GM23338 (cell line): ENCODE results near the gene APPL2. TPM values are rescaled to one million over a fixed set of nuclear protein-coding genes. Genes with fewer than 3 reads are reported as not detected.

ENCODE experiments used
- ATAC-seq: fragments of 200-7000 bp; cut with Tn5 transposase; 3 replicates; pipeline ENCODE4 v1.9.1; 2020
- DNase-seq: peaks from one replicate; pipeline ENCODE4 v3.0.0-alpha.2; 2015; ENCODE audit warnings: low spot score
- H2AFZ ChIP-seq: fragments of 200-600 bp; sonication (generic); 2 replicates; pipeline ENCODE4 v1.8.0; 2016; ENCODE audit warnings: antibody characterized with exemption, mild to moderate bottlenecking, moderate library complexity
- H3F3A ChIP-seq: fragments of 200-600 bp; sonication (generic); replicated peaks from 2 replicates; pipeline ENCODE4 v1.8.0; 2017; ENCODE audit warnings: antibody characterized with exemption, mixed run types, low read depth
- H3K27ac ChIP-seq: fragments of 200-600 bp; sonication (generic); 2 replicates; pipeline ENCODE4 v1.6.1; 2016; ENCODE audit warnings: low read depth
- H3K27me3 ChIP-seq: fragments of 200-600 bp; sonication (generic); 2 replicates; pipeline ENCODE4 v1.8.0; 2016; ENCODE audit warnings: mild to moderate bottlenecking, mixed run types, moderate library complexity; ENCODE audit not compliant: insufficient read depth
- H3K36me3 ChIP-seq: fragments of 200-600 bp; sonication (generic); 2 replicates; pipeline ENCODE4 v1.8.0; 2016; ENCODE audit warnings: mild to moderate bottlenecking; ENCODE audit not compliant: insufficient read depth
- H3K4me1 ChIP-seq: fragments of 200-600 bp; sonication (generic); 2 replicates; pipeline ENCODE4 v1.8.0; 2016; ENCODE audit warnings: mild to moderate bottlenecking, moderate library complexity; ENCODE audit not compliant: insufficient read depth
- H3K4me2 ChIP-seq: fragments of 200-600 bp; sonication (generic); 2 replicates; pipeline ENCODE4 v1.7.1; 2017; ENCODE audit warnings: mixed run types
- H3K4me3 ChIP-seq: fragments of 200-600 bp; sonication (generic); 2 replicates; pipeline ENCODE4 v1.6.1; 2016; ENCODE audit warnings: mixed run types
- H3K79me2 ChIP-seq: fragments of 200-600 bp; sonication (generic); replicated peaks from 2 replicates; pipeline ENCODE4 v1.8.0; 2017; ENCODE audit warnings: mild to moderate bottlenecking; ENCODE audit not compliant: insufficient read depth
- H3K9me2 ChIP-seq: fragments of 200-600 bp; sonication (generic); 2 replicates; pipeline ENCODE4 v1.8.0; 2017; ENCODE audit not compliant: insufficient read depth
- H4K20me1 ChIP-seq: fragments of 200-600 bp; sonication (generic); replicated peaks from 2 replicates; pipeline ENCODE4 v1.8.0; 2017; ENCODE audit warnings: mild to moderate bottlenecking; ENCODE audit not compliant: insufficient read depth
- H3K27ac Mint-ChIP-seq: 2 replicates; pipeline ENCODE4 v1.8.0; 2020; ENCODE audit warnings: inconsistent platforms, mild to moderate bottlenecking, moderate library complexity, mixed read lengths
- H3K27me3 Mint-ChIP-seq: 3 replicates; pipeline ENCODE4 v1.8.0; 2022; ENCODE audit warnings: low read depth, mild to moderate bottlenecking, moderate library complexity, mixed read lengths, inconsistent platforms; ENCODE audit not compliant: insufficient read depth, poor library complexity
- H3K36me3 Mint-ChIP-seq: 3 replicates; pipeline ENCODE4 v1.8.0; 2021; ENCODE audit warnings: low read depth, mild to moderate bottlenecking, inconsistent platforms, moderate library complexity, mixed read lengths
- H3K4me1 Mint-ChIP-seq: 3 replicates; pipeline ENCODE4 v1.8.0; 2020; ENCODE audit warnings: mild to moderate bottlenecking, inconsistent platforms, mixed read lengths
- H3K4me3 Mint-ChIP-seq: 3 replicates; pipeline ENCODE4 v1.8.0; 2021; ENCODE audit warnings: moderate library complexity, mild to moderate bottlenecking, inconsistent platforms, mixed read lengths
- H3K9me3 Mint-ChIP-seq: 3 replicates; pipeline ENCODE4 v1.8.0; 2020; ENCODE audit warnings: moderate library complexity, mild to moderate bottlenecking, inconsistent platforms, mixed read lengths
- CREB1 ChIP-seq: fragments of 250-450 bp; sonication (Bioruptor Pico); IDR thresholded peaks from 2 replicates; pipeline ENCODE4 v1.5.0; 2020; ENCODE audit warnings: low read depth, mild to moderate bottlenecking, moderate library complexity
- EZH2phosphoT487 ChIP-seq: fragments of 200-600 bp; sonication (generic); IDR thresholded peaks from one replicate; pipeline ENCODE4 v1.8.1; 2018; ENCODE audit warnings: antibody characterized with exemption; ENCODE audit not compliant: unreplicated experiment
- NANOG ChIP-seq: IDR thresholded peaks from 2 replicates; pipeline ENCODE4 v1.6.1; 2016; ENCODE audit warnings: antibody characterized with exemption, borderline replicate concordance
- ZNF114 ChIP-seq: fragments of 250-450 bp; sonication (Bioruptor Pico); IDR thresholded peaks from 2 replicates; pipeline ENCODE4 v1.5.0; 2020; ENCODE audit warnings: mild to moderate bottlenecking, moderate library complexity
- ZNF331 ChIP-seq: fragments of 250-450 bp; sonication (Bioruptor Pico); IDR thresholded peaks from 2 replicates; pipeline ENCODE4 v1.5.0; 2020; ENCODE audit warnings: low read depth, mild to moderate bottlenecking, moderate library complexity
- polyA plus RNA-seq: library from polyadenylated mRNA; unstranded; fragments of >200 nt; fragmentation: Nextera tagmentation; extraction: Ambion mirVana; gene quantifications from 2 replicates; pipeline ENCODE4 v1.2.1, GENCODE V29; 2016
- total RNA-seq: library from RNA; depleted of rRNA; stranded (reverse); fragments of >200 nt; shearing (Covaris generic); gene quantifications from 2 replicates; pipeline ENCODE4 v1.2.3, GENCODE V29; 2014
- TF ChIP-seq, protein P1 (sequence below), 2 experiments: fragments of 200-600 bp in 1 of 2; sonication (generic) in 1 of 2; conservative IDR thresholded peaks; 2 replicates each; pipeline versions ENCODE4 v1.5.1 to v1.6.1; 2016 to 2017; ENCODE audit warnings: antibody characterized with exemption in 2 of 2, low read depth in 2 of 2, mild to moderate bottlenecking in 2 of 2, moderate library complexity in 1 of 2
- TF ChIP-seq, protein P2 (sequence below): IDR thresholded peaks from 2 replicates; pipeline ENCODE4 v1.6.1; 2016; ENCODE audit warnings: antibody characterized with exemption
- TF ChIP-seq, protein P3 (sequence below): IDR thresholded peaks from one replicate; pipeline ENCODE4 v1.6.1; 2018; ENCODE audit warnings: antibody characterized with exemption; ENCODE audit not compliant: unreplicated experiment

Gene APPL2
- total and polyA plus RNA-seq, 2 experiments from 2014 or later = 9.3 to 17.4 TPM

DNA sequence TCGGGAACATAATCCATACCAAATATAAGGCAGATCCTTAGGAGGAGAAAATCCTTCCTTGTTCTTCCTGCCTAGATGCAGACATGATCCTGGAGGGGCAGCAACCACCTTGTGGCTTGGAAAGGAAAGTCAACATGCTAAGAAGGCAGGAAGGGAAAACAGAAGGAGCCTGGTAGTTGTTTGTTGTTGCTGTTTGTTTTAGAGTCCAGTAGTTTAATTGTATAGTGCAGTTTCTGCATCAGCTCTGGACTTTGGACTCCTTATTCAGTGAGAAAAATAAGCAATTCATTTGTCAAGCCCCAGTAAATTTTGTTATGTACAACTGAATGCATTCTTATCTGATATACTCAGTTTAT lies 45.7 kb upstream of the APPL2 start:
- TF ChIP-seq EZH2phosphoT487 = no peak
- TF ChIP-seq, protein P1, sequence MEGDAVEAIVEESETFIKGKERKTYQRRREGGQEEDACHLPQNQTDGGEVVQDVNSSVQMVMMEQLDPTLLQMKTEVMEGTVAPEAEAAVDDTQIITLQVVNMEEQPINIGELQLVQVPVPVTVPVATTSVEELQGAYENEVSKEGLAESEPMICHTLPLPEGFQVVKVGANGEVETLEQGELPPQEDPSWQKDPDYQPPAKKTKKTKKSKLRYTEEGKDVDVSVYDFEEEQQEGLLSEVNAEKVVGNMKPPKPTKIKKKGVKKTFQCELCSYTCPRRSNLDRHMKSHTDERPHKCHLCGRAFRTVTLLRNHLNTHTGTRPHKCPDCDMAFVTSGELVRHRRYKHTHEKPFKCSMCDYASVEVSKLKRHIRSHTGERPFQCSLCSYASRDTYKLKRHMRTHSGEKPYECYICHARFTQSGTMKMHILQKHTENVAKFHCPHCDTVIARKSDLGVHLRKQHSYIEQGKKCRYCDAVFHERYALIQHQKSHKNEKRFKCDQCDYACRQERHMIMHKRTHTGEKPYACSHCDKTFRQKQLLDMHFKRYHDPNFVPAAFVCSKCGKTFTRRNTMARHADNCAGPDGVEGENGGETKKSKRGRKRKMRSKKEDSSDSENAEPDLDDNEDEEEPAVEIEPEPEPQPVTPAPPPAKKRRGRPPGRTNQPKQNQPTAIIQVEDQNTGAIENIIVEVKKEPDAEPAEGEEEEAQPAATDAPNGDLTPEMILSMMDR (conservative IDR thresholded peaks at IDR 0.05; ENCODE audit: low read depth in 2 of 2) = 0 out of 4 replicates have a peak, but pooled peaks of 1 of the 2 experiments have one; percentile 7
- TF ChIP-seq, protein P2, sequence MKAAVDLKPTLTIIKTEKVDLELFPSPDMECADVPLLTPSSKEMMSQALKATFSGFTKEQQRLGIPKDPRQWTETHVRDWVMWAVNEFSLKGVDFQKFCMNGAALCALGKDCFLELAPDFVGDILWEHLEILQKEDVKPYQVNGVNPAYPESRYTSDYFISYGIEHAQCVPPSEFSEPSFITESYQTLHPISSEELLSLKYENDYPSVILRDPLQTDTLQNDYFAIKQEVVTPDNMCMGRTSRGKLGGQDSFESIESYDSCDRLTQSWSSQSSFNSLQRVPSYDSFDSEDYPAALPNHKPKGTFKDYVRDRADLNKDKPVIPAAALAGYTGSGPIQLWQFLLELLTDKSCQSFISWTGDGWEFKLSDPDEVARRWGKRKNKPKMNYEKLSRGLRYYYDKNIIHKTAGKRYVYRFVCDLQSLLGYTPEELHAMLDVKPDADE = no peak
- TF ChIP-seq CREB1 (CRISPR knock-in tag) = no peak
- no peak for TF ChIP-seq ZNF114
- TF ChIP-seq ZNF331 (CRISPR knock-in tag) = no peak
- TF ChIP-seq, protein P3, sequence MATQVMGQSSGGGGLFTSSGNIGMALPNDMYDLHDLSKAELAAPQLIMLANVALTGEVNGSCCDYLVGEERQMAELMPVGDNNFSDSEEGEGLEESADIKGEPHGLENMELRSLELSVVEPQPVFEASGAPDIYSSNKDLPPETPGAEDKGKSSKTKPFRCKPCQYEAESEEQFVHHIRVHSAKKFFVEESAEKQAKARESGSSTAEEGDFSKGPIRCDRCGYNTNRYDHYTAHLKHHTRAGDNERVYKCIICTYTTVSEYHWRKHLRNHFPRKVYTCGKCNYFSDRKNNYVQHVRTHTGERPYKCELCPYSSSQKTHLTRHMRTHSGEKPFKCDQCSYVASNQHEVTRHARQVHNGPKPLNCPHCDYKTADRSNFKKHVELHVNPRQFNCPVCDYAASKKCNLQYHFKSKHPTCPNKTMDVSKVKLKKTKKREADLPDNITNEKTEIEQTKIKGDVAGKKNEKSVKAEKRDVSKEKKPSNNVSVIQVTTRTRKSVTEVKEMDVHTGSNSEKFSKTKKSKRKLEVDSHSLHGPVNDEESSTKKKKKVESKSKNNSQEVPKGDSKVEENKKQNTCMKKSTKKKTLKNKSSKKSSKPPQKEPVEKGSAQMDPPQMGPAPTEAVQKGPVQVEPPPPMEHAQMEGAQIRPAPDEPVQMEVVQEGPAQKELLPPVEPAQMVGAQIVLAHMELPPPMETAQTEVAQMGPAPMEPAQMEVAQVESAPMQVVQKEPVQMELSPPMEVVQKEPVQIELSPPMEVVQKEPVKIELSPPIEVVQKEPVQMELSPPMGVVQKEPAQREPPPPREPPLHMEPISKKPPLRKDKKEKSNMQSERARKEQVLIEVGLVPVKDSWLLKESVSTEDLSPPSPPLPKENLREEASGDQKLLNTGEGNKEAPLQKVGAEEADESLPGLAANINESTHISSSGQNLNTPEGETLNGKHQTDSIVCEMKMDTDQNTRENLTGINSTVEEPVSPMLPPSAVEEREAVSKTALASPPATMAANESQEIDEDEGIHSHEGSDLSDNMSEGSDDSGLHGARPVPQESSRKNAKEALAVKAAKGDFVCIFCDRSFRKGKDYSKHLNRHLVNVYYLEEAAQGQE = no peak
- no peak for TF ChIP-seq NANOG
- H3K27ac ChIP-seq = no peak overlapping the region
- 0 out of 2 replicates have a peak, but pooled peaks cover under 1% of the 10 kb centered on the region for H3K4me1 ChIP-seq
- peak; percentile 35 for DNase-seq
- 0 out of 2 replicates have a peak overlapping the region, but pooled peaks have one; percentile 52 for H2AFZ ChIP-seq
- no peaks in the 10 kb centered on the region for H3K9me3 Mint-ChIP-seq
- peaks cover 2% of the 10 kb centered on the region for H3K27me3 Mint-ChIP-seq
- no peak overlapping the region for H3K4me3 ChIP-seq
- H3F3A ChIP-seq = no peaks in the 10 kb centered on the region
- peak; percentile 27; the same call in 2 of the 3 replicates for ATAC-seq
- H3K4me2 ChIP-seq = no peak overlapping the region
- H3K36me3 ChIP-seq = no peaks in the 10 kb centered on the region
- H3K36me3 Mint-ChIP-seq = no peaks in the 10 kb centered on the region
- no peak overlapping the region for H3K27ac Mint-ChIP-seq
- no peaks in the 10 kb centered on the region for H3K9me2 ChIP-seq
- no peaks in the 10 kb centered on the region for H3K27me3 ChIP-seq
- H3K79me2 ChIP-seq = no peaks in the 10 kb centered on the region
- no peak overlapping the region for H3K4me3 Mint-ChIP-seq
- peaks cover under 1% of the 10 kb centered on the region; the same call in 1 of the 3 replicates for H3K4me1 Mint-ChIP-seq
- H4K20me1 ChIP-seq = no peaks in the 10 kb centered on the region
